WTC11 (cell line): ENCODE measurements around the gene C1S. TPM values are rescaled to one million over a fixed set of nuclear protein-coding genes. Genes with fewer than 3 reads are reported as not detected.

Experiments
- ATAC-seq: fragments of 200-7000 bp; cut with Tn5 transposase; 2 replicates; pipeline ENCODE4 v1.10.0; 2021; ENCODE audit warnings: mild to moderate bottlenecking, moderate library complexity
- CTCF ChIA-PET: fragments of 300-600 bp; sonication (Branson Sonifier 250); formaldehyde crosslinking; loops from one replicate; lab custom pipeline; 2021; ENCODE audit warnings: antibody characterized with exemption; lab: Charles Lee
- POLR2A ChIA-PET: fragments of 350-600 bp; sonication (Branson Sonifier 250); formaldehyde crosslinking; loops from one replicate; lab custom pipeline; 2021; ENCODE audit warnings: antibody characterized with exemption; lab: Charles Lee
- DNase-seq: peaks from one replicate; pipeline ENCODE4 v3.0.0; 2021; ENCODE audit warnings: low spot score
- H3K27ac Mint-ChIP-seq: 2 replicates; pipeline ENCODE4 v1.8.0; 2021; ENCODE audit warnings: mixed read lengths
- H3K27me3 Mint-ChIP-seq: 2 replicates; pipeline ENCODE4 v1.8.0; 2021; ENCODE audit warnings: low read depth, mild to moderate bottlenecking, moderate library complexity, mixed read lengths
- H3K36me3 Mint-ChIP-seq: 2 replicates; pipeline ENCODE4 v1.8.0; 2021; ENCODE audit warnings: mixed read lengths
- H3K4me1 Mint-ChIP-seq: 2 replicates; pipeline ENCODE4 v1.8.0; 2022; ENCODE audit warnings: mixed read lengths
- H3K4me3 Mint-ChIP-seq: 2 replicates; pipeline ENCODE4 v1.8.0; 2021; ENCODE audit warnings: mild to moderate bottlenecking, moderate library complexity, mixed read lengths
- H3K9me3 Mint-ChIP-seq: 2 replicates; pipeline ENCODE4 v1.8.0; 2021; ENCODE audit warnings: mixed read lengths
- CBFB ChIP-seq: sonication (generic); formaldehyde crosslinking; IDR thresholded peaks from 2 replicates; pipeline ENCODE4 v1.8.1; 2022; ENCODE audit warnings: mild to moderate bottlenecking, low read depth, missing genetic modification reagents
- EMX1 ChIP-seq: fragments of 250-450 bp; sonication (Bioruptor Pico); IDR thresholded peaks from 2 replicates; pipeline ENCODE4 v1.8.0; 2021; ENCODE audit warnings: mild to moderate bottlenecking
- ESRRA ChIP-seq: sonication (generic); formaldehyde crosslinking; IDR thresholded peaks from 2 replicates; pipeline ENCODE4 v1.8.1; 2022; ENCODE audit warnings: mild to moderate bottlenecking, missing genetic modification reagents, borderline replicate concordance
- ETV6 ChIP-seq: sonication (generic); formaldehyde crosslinking; IDR thresholded peaks from 2 replicates; pipeline ENCODE4 v1.8.1; 2022; ENCODE audit warnings: mild to moderate bottlenecking, missing genetic modification reagents
- GABPB1 ChIP-seq: sonication (generic); formaldehyde crosslinking; IDR thresholded peaks from 2 replicates; pipeline ENCODE4 v1.8.1; 2023; ENCODE audit warnings: mild to moderate bottlenecking, missing genetic modification reagents
- KAT7 ChIP-seq: sonication (generic); formaldehyde crosslinking; IDR thresholded peaks from 2 replicates; pipeline ENCODE4 v1.8.1; 2023; ENCODE audit warnings: missing genetic modification reagents, mild to moderate bottlenecking, borderline replicate concordance
- NR3C1 ChIP-seq: sonication (generic); formaldehyde crosslinking; conservative IDR thresholded peaks from 2 replicates; pipeline ENCODE4 v1.8.1; 2023; ENCODE audit warnings: low read depth, mild to moderate bottlenecking, missing genetic modification reagents
- PRRX2 ChIP-seq: fragments of 250-450 bp; sonication (Bioruptor Pico); IDR thresholded peaks from 2 replicates; pipeline ENCODE4 v1.8.0; 2021; ENCODE audit warnings: mild to moderate bottlenecking
- RORB ChIP-seq: fragments of 250-450 bp; sonication (Bioruptor Pico); IDR thresholded peaks from 2 replicates; pipeline ENCODE4 v1.9.0; 2021; ENCODE audit warnings: mild to moderate bottlenecking
- TCF7 ChIP-seq: sonication (generic); formaldehyde crosslinking; IDR thresholded peaks from 2 replicates; pipeline ENCODE4 v1.8.0; 2022; ENCODE audit warnings: mild to moderate bottlenecking, low read depth, missing genetic modification reagents, moderate library complexity
- ZNF138 ChIP-seq: sonication (generic); formaldehyde crosslinking; conservative IDR thresholded peaks from 2 replicates; pipeline ENCODE4 v1.8.1; 2022; ENCODE audit warnings: mild to moderate bottlenecking, moderate library complexity, missing genetic modification reagents
- total RNA-seq: library from RNA; stranded (reverse); gene quantifications from 3 replicates; pipeline ENCODE4 v1.2.3, GENCODE V29; 2021
- TF ChIP-seq, protein P1 (sequence below): fragments of 250-450 bp; sonication (Bioruptor Pico); IDR thresholded peaks from 2 replicates; pipeline ENCODE4 v2.1.2; 2022; ENCODE audit warnings: mild to moderate bottlenecking, moderate library complexity
- TF ChIP-seq, protein P2 (sequence below): fragments of 250-450 bp; sonication (Bioruptor Pico); IDR thresholded peaks from 2 replicates; pipeline ENCODE4 v1.9.0; 2021; ENCODE audit warnings: mild to moderate bottlenecking
- TF ChIP-seq, protein P3 (sequence below): sonication (generic); formaldehyde crosslinking; IDR thresholded peaks from 2 replicates; pipeline ENCODE4 v1.8.0; 2023; ENCODE audit warnings: mild to moderate bottlenecking, missing genetic modification reagents
- TF ChIP-seq, protein P4 (sequence below): fragments of 200-600 bp; IDR thresholded peaks from 2 replicates; pipeline ENCODE4 v1.8.0; 2022; ENCODE audit warnings: antibody characterized with exemption
- TF ChIP-seq, protein P5 (sequence below): fragments of 250-450 bp; sonication (Bioruptor Pico); IDR thresholded peaks from 2 replicates; pipeline ENCODE4 v1.8.0; 2021; ENCODE audit warnings: mild to moderate bottlenecking
- TF ChIP-seq, protein P6 (sequence below): sonication (generic); formaldehyde crosslinking; IDR thresholded peaks from 2 replicates; pipeline ENCODE4 v1.8.0; 2022; ENCODE audit warnings: mild to moderate bottlenecking, missing genetic modification reagents
- TF ChIP-seq, protein P7 (sequence below): sonication (generic); formaldehyde crosslinking; IDR thresholded peaks from 2 replicates; pipeline ENCODE4 v1.8.1; 2022; ENCODE audit warnings: mild to moderate bottlenecking, moderate library complexity, missing genetic modification reagents

C1S gene
- total RNA-seq, 1 experiment from 2014 or later = 7.6 TPM

DNA sequence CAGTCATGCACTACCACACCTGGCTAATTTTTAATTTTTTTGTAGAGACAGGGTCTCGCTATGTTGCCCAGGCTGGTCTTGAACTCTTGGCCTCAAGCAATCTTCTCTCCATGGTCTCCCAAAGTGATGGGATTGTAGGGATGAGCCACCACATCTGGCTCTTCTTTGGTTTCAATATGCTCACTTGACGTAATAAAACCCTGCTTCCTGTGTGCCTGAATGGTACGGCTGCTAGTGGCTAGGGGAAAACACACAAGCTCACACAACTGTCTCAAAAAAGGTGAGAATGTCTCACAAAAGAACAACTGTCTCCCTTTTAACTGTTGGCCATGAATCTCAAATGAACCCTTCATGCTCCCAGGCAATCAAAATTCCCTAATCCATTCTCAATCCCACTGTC is 15.0 kb downstream of the C1S start (continued):
- TF ChIP-seq, protein P1, sequence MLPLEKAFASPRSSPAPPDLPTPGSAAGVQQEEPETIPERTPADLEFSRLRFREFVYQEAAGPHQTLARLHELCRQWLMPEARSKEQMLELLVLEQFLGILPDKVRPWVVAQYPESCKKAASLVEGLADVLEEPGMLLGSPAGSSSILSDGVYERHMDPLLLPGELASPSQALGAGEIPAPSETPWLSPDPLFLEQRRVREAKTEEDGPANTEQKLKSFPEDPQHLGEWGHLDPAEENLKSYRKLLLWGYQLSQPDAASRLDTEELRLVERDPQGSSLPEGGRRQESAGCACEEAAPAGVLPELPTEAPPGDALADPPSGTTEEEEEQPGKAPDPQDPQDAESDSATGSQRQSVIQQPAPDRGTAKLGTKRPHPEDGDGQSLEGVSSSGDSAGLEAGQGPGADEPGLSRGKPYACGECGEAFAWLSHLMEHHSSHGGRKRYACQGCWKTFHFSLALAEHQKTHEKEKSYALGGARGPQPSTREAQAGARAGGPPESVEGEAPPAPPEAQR (CRISPR knock-in tag) = no peak
- no peak for TF ChIP-seq PRRX2

DNA sequence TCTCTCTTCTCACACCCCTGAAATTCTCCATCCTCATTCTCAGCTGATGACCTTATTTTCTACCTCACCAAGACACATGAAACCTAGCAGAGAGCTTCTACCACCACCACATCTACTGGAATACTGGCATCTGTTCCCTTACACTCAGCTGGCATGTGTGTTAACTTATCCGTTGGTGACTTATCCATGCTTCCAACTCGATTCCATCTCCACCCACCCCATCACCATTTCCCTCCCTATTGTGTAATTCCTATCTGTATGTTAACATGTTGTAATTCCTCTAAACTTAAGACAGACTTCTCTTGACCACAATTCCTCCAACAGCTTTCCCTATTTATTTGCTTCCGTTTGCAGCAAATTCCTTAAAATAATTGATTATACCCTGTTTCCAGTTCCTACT is 15.4 kb downstream of the C1S start:
- Mint-ChIP-seq H3K4me1 (no peaks in the 10 kb centered on the region), H3K27ac (no peak overlapping the region), H3K4me3 (no peak overlapping the region), H3K36me3 (no peaks in the 10 kb centered on the region), H3K9me3 (no peaks in the 10 kb centered on the region), H3K27me3 (peaks cover 7% of the 10 kb centered on the region; the same call in 1 of the 2 replicates)
- POLR2A ChIA-PET = no interaction called here
- CTCF ChIA-PET = interaction anchor here (0.7 kb wide), 1 partner anchor 33 kb away, joined by 3 read pairs; no protein-coding TSS in a partner anchor
- ATAC-seq = no peak
- DNase-seq = no peak
- TF ChIP-seq NR3C1 (CRISPR knock-in tag) (no peak), ZNF138 (no peak), ESRRA (no peak), GABPB1 (CRISPR knock-in tag) (no peak), CBFB (CRISPR knock-in tag) (no peak), RORB (no peak), KAT7 (CRISPR knock-in tag) (no peak), ETV6 (CRISPR knock-in tag) (no peak), PRRX2 (no peak)
- TF ChIP-seq, protein P2, sequence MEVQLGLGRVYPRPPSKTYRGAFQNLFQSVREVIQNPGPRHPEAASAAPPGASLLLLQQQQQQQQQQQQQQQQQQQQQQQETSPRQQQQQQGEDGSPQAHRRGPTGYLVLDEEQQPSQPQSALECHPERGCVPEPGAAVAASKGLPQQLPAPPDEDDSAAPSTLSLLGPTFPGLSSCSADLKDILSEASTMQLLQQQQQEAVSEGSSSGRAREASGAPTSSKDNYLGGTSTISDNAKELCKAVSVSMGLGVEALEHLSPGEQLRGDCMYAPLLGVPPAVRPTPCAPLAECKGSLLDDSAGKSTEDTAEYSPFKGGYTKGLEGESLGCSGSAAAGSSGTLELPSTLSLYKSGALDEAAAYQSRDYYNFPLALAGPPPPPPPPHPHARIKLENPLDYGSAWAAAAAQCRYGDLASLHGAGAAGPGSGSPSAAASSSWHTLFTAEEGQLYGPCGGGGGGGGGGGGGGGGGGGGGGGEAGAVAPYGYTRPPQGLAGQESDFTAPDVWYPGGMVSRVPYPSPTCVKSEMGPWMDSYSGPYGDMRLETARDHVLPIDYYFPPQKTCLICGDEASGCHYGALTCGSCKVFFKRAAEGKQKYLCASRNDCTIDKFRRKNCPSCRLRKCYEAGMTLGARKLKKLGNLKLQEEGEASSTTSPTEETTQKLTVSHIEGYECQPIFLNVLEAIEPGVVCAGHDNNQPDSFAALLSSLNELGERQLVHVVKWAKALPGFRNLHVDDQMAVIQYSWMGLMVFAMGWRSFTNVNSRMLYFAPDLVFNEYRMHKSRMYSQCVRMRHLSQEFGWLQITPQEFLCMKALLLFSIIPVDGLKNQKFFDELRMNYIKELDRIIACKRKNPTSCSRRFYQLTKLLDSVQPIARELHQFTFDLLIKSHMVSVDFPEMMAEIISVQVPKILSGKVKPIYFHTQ (CRISPR knock-in tag) = no peak
- TF ChIP-seq, protein P3, sequence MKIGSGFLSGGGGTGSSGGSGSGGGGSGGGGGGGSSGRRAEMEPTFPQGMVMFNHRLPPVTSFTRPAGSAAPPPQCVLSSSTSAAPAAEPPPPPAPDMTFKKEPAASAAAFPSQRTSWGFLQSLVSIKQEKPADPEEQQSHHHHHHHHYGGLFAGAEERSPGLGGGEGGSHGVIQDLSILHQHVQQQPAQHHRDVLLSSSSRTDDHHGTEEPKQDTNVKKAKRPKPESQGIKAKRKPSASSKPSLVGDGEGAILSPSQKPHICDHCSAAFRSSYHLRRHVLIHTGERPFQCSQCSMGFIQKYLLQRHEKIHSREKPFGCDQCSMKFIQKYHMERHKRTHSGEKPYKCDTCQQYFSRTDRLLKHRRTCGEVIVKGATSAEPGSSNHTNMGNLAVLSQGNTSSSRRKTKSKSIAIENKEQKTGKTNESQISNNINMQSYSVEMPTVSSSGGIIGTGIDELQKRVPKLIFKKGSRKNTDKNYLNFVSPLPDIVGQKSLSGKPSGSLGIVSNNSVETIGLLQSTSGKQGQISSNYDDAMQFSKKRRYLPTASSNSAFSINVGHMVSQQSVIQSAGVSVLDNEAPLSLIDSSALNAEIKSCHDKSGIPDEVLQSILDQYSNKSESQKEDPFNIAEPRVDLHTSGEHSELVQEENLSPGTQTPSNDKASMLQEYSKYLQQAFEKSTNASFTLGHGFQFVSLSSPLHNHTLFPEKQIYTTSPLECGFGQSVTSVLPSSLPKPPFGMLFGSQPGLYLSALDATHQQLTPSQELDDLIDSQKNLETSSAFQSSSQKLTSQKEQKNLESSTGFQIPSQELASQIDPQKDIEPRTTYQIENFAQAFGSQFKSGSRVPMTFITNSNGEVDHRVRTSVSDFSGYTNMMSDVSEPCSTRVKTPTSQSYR = no peak
- TF ChIP-seq, protein P4, sequence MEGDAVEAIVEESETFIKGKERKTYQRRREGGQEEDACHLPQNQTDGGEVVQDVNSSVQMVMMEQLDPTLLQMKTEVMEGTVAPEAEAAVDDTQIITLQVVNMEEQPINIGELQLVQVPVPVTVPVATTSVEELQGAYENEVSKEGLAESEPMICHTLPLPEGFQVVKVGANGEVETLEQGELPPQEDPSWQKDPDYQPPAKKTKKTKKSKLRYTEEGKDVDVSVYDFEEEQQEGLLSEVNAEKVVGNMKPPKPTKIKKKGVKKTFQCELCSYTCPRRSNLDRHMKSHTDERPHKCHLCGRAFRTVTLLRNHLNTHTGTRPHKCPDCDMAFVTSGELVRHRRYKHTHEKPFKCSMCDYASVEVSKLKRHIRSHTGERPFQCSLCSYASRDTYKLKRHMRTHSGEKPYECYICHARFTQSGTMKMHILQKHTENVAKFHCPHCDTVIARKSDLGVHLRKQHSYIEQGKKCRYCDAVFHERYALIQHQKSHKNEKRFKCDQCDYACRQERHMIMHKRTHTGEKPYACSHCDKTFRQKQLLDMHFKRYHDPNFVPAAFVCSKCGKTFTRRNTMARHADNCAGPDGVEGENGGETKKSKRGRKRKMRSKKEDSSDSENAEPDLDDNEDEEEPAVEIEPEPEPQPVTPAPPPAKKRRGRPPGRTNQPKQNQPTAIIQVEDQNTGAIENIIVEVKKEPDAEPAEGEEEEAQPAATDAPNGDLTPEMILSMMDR = no peak
- TF ChIP-seq, protein P5, sequence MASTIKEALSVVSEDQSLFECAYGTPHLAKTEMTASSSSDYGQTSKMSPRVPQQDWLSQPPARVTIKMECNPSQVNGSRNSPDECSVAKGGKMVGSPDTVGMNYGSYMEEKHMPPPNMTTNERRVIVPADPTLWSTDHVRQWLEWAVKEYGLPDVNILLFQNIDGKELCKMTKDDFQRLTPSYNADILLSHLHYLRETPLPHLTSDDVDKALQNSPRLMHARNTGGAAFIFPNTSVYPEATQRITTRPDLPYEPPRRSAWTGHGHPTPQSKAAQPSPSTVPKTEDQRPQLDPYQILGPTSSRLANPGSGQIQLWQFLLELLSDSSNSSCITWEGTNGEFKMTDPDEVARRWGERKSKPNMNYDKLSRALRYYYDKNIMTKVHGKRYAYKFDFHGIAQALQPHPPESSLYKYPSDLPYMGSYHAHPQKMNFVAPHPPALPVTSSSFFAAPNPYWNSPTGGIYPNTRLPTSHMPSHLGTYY (CRISPR knock-in tag) = no peak
- TF ChIP-seq, all 79 proteins: peak for 0

DNA sequence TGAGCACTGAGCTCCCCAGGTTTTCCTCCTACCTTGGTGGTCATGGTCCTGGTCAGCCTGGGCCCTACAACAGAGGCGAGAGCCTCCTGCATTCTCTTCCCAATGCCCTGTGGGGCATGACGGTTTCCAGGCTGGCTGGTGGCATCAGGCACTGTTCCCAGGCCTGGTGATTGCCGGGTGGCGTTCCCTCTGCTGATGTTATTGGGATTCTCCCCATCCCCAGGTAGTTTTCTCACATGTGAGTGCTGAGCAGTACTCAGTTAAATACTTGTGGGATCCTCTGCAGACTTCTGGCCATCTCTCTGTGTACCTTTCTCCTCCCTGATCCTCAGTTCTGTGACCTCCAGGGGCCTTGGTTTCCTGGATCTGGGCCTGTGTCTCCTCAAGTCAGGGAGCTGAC is 16.0 kb downstream of the C1S start:
- peaks cover 7% of the 10 kb centered on the region; the same call in 1 of the 2 replicates for H3K27me3 Mint-ChIP-seq

More for the DNA sequence above, 16.0 kb downstream of the C1S start:
- no peak overlapping the region for H3K4me3 Mint-ChIP-seq
- ChIA-PET CTCF (interaction anchor here (0.7 kb wide), 1 partner anchor 32 kb away, joined by 3 read pairs; no protein-coding TSS in a partner anchor), POLR2A (no interaction called here)
- no peak overlapping the region for H3K27ac Mint-ChIP-seq
- no peak for DNase-seq
- no peaks in the 10 kb centered on the region for H3K9me3 Mint-ChIP-seq
- TF ChIP-seq, protein P6, sequence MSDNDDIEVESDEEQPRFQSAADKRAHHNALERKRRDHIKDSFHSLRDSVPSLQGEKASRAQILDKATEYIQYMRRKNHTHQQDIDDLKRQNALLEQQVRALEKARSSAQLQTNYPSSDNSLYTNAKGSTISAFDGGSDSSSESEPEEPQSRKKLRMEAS (CRISPR knock-in tag) = no peak
- TF ChIP-seq, protein P7, sequence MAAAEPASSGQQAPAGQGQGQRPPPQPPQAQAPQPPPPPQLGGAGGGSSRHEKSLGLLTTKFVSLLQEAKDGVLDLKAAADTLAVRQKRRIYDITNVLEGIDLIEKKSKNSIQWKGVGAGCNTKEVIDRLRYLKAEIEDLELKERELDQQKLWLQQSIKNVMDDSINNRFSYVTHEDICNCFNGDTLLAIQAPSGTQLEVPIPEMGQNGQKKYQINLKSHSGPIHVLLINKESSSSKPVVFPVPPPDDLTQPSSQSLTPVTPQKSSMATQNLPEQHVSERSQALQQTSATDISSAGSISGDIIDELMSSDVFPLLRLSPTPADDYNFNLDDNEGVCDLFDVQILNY (CRISPR knock-in tag) = no peak
- TF ChIP-seq TCF7 (CRISPR knock-in tag) (no peak), EMX1 (CRISPR knock-in tag) (no peak)
- no peaks in the 10 kb centered on the region for H3K4me1 Mint-ChIP-seq
- no peaks in the 10 kb centered on the region for H3K36me3 Mint-ChIP-seq
- ATAC-seq = no peak
